Upper lobe of left lung (tissue), 6 donors: ENCODE measurements around the gene C2orf68. TPM values are rescaled to one million over a fixed set of nuclear protein-coding genes. Genes with fewer than 3 reads are reported as not detected.

ENCODE experiments used
- ATAC-seq, 2 donors: fragments of 200-7000 bp; cut with Tn5 transposase; one replicate each; pipeline ENCODE4 v1.9.1; 2022; ENCODE audit warnings: mild to moderate bottlenecking in 2 of 2, moderate library complexity in 2 of 2; ENCODE audit not compliant: low FRiP score in 2 of 2
- DNase-seq, 2 donors: peaks; one replicate each; pipeline ENCODE4 v3.0.0-alpha.2; 2019 to 2020
- H3K27ac ChIP-seq, 4 donors: fragments of 200-600 bp; sonication (generic); one replicate each; pipeline ENCODE4 v1.5.1; 2016 to 2019
- H3K27me3 ChIP-seq, 4 donors: fragments of 200-600 bp; sonication (generic); one replicate each; pipeline ENCODE4 v1.5.1; 2017 to 2019
- H3K36me3 ChIP-seq, 4 donors: fragments of 200-600 bp; sonication (generic); one replicate each; pipeline ENCODE4 v1.5.1; 2016 to 2019
- H3K4me1 ChIP-seq, 4 donors: fragments of 200-600 bp; sonication (generic); one replicate each; pipeline ENCODE4 v1.5.1; 2018 to 2019
- H3K4me3 ChIP-seq, 4 donors: fragments of 200-600 bp; sonication (generic); one replicate each; pipeline ENCODE4 v1.5.1; 2017 to 2019; ENCODE audit warnings: mild to moderate bottlenecking in 2 of 4, moderate library complexity in 1 of 4
- H3K9me3 ChIP-seq, 4 donors: fragments of 200-600 bp; sonication (generic); one replicate each; pipeline ENCODE4 v1.5.1; 2018 to 2019
- EP300 ChIP-seq, 4 donors: sonication (generic); formaldehyde crosslinking; IDR thresholded peaks; one replicate each; pipeline ENCODE4 v1.5.1; 2017; ENCODE audit warnings: antibody characterized with exemption in 4 of 4, control low read depth in 2 of 4
- POLR2A ChIP-seq, 4 donors: fragments of 450-650 bp; IDR thresholded peaks; one replicate each; pipeline ENCODE4 v1.5.1; 2016 to 2017; ENCODE audit warnings: antibody characterized with exemption in 4 of 4, mild to moderate bottlenecking in 2 of 4
- POLR2AphosphoS5 ChIP-seq, 2 donors: sonication (generic); formaldehyde crosslinking; IDR thresholded peaks; one replicate each; pipeline ENCODE4 v1.5.1; 2017; ENCODE audit warnings: antibody characterized with exemption in 2 of 2
- WGBS, 2 donors: methylation state at CpG; one replicate each; pipeline ENCODE4 v1.1.5; 2017 to 2018; 5-methylcytosine and 5-hydroxymethylcytosine counted together
- total RNA-seq, 6 donors: library from RNA; depleted of rRNA in 4 of 6; stranded (reverse); fragments of >200 nt in 4 of 6; gene quantifications; one replicate each; pipeline versions ENCODE4 v1.1.0 to v1.2.1, GENCODE V29; 2016 to 2021
- TF ChIP-seq, protein P1 (sequence below), 6 experiments: fragments of 450-650 bp in 4 of 6; fragments of 200-600 bp in 2 of 6; sonication (generic) in 2 of 6; IDR thresholded peaks; one replicate each; pipeline ENCODE4 v1.5.1; 2016 to 2019; ENCODE audit warnings: antibody characterized with exemption in 6 of 6
- donor health status: DM: no; HTN: no; CAD: no; lungs with moderate emphysema.
- donor health status: DM: no; HTN: yes; CAD: no; lungs with severe emphysema.

C2orf68 gene
- total RNA-seq, 6 donors from 2014 or later, result 24.6 to 46.1 (median 34.0) TPM

DNA sequence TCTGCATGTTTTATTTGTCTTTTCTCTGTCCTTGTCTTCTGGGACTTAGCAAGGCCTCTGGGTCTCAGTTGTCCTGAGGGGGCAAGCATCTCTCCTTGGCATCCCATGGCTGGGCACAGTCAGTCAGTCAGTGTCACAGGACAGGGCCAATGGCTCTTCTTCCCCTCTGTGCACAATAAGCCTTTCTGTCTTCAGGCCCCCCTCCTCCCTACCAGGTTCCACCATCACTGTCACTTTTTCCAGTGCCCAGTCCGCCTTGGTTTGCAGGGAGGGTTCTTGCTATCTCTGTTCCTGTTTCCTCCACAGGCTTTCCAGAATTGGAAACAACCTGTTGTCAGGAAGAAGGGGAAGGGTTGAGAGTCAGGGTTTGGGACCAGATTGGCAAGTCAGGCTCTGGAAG is 29.4 kb downstream of the C2orf68 start:
- TF ChIP-seq, protein P1, sequence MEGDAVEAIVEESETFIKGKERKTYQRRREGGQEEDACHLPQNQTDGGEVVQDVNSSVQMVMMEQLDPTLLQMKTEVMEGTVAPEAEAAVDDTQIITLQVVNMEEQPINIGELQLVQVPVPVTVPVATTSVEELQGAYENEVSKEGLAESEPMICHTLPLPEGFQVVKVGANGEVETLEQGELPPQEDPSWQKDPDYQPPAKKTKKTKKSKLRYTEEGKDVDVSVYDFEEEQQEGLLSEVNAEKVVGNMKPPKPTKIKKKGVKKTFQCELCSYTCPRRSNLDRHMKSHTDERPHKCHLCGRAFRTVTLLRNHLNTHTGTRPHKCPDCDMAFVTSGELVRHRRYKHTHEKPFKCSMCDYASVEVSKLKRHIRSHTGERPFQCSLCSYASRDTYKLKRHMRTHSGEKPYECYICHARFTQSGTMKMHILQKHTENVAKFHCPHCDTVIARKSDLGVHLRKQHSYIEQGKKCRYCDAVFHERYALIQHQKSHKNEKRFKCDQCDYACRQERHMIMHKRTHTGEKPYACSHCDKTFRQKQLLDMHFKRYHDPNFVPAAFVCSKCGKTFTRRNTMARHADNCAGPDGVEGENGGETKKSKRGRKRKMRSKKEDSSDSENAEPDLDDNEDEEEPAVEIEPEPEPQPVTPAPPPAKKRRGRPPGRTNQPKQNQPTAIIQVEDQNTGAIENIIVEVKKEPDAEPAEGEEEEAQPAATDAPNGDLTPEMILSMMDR (IDR thresholded peaks at IDR 0.05), result no peak
- TF ChIP-seq EP300 (IDR thresholded peaks at IDR 0.05) (no peak), POLR2AphosphoS5 (IDR thresholded peaks at IDR 0.05) (no peak), POLR2A (IDR thresholded peaks at IDR 0.05) (no peak)
- WGBS, 2 donors, result 52 to 74% methylated on average over 1 of the region's 1 CpG
- peaks cover 78 to 92% (median 89%) of the 10 kb centered on the region in 4 donors for H3K4me1 ChIP-seq

DNA sequence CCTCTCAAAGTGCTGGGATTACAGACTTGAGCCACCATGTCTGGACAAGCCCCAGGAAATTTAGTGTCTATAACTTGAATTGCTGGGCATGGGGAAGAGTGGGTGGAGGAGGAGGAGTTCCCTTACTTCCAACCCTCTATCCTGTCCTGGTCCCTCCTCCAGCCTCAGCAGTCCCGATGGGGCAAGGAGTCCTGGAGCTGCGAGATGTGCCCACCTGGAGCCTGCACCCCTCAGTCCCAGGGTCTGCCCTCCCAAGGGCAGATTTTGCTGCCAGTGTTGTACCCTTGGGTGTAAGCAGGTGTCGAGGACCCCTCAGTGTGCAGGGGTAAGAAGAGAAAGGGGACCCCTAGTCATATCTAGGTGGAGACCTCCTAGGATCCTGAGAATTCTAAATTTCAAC is 31.7 kb downstream of the C2orf68 start:
- Histone ChIP-seq H3K27me3 (no peaks in the 10 kb centered on the region), H3K4me1 (peaks cover 64 to 89% (median 83%) of the 10 kb centered on the region in 4 donors), H3K27ac (peak overlapping the region; percentile 90 to 97 (median 96)), H3K36me3 (peaks cover 0 to 20% (median 10%) of the 10 kb centered on the region in 4 donors), H3K9me3 (no peaks in the 10 kb centered on the region), H3K4me3 (peak overlapping the region in 1 of 4 donors; percentile 60)
- no peak for DNase-seq
- WGBS, 2 donors, result 71 to 90% methylated on average over 2 to 3 of the region's 3 CpGs
- no peak for ATAC-seq
- TF ChIP-seq, protein P1 (IDR thresholded peaks at IDR 0.05), result no peak
- TF ChIP-seq POLR2A (IDR thresholded peaks at IDR 0.05), result no peak
- TF ChIP-seq EP300 (IDR thresholded peaks at IDR 0.05), result no peak
- no peak for TF ChIP-seq POLR2AphosphoS5 (IDR thresholded peaks at IDR 0.05)

More for the DNA sequence above, 29.4 kb downstream of the C2orf68 start:
- Histone ChIP-seq H3K27ac (peak overlapping the region; percentile 89 to 97 (median 96)), H3K36me3 (peaks cover 0 to 20% (median 10%) of the 10 kb centered on the region in 4 donors), H3K9me3 (no peaks in the 10 kb centered on the region), H3K4me3 (no peak overlapping the region), H3K27me3 (no peaks in the 10 kb centered on the region)
- DNase-seq (no peak), ATAC-seq (no peak)

DNA sequence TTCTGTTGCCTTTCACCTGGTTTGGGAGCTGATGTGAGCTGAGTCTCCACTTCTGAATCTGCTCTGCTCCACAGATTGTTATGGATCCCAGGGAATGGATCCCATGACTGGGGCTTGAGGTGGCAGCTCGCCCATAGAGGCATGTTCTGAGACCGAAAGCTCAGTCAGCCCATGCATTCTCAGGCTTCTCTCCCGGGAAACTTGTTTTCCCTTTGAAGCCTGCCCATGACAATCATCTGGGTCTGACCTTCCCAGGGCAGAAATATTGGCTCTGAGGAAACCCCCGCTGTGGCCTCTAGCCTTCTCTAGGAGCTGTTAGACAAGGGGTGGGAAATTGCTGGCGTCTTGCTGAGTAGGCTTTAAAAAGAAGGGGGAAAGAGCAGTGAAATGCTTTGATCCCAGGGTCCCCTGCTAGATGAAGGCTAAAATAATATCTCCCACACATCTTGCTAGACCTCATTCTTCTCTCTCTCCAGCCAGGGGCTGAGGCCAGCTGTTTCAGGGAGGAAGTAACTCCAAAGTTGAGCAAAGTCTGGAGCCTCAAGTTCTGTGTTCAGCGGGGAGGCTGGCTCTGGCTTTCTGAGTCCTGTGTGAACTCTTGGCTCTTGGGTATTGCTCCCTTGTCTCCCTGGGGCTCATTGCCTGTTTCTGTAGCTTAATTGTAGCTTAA is 32.5 kb downstream of the C2orf68 start:
- Histone ChIP-seq H3K9me3 (no peaks in the 10 kb centered on the region), H3K4me1 (peaks cover 56 to 88% (median 76%) of the 10 kb centered on the region in 4 donors), H3K4me3 (peak overlapping the region in 3 of 4 donors; percentile 49 to 60 (median 60)), H3K27me3 (no peaks in the 10 kb centered on the region), H3K36me3 (peaks cover 0 to 20% (median 10%) of the 10 kb centered on the region in 4 donors), H3K27ac (peak overlapping the region; percentile 90 to 97 (median 96))
- ATAC-seq, result peak in 1 of 2 donors; percentile 36
- peak in 1 of 2 donors; percentile 67 for DNase-seq
- 35% methylated on average over 3 to 6 of the region's 6 CpGs for WGBS, 2 donors
- TF ChIP-seq POLR2A (IDR thresholded peaks at IDR 0.05) (no peak), EP300 (IDR thresholded peaks at IDR 0.05) (no peak), POLR2AphosphoS5 (IDR thresholded peaks at IDR 0.05) (no peak)
- TF ChIP-seq, protein P1 (IDR thresholded peaks at IDR 0.05), result no peak

DNA sequence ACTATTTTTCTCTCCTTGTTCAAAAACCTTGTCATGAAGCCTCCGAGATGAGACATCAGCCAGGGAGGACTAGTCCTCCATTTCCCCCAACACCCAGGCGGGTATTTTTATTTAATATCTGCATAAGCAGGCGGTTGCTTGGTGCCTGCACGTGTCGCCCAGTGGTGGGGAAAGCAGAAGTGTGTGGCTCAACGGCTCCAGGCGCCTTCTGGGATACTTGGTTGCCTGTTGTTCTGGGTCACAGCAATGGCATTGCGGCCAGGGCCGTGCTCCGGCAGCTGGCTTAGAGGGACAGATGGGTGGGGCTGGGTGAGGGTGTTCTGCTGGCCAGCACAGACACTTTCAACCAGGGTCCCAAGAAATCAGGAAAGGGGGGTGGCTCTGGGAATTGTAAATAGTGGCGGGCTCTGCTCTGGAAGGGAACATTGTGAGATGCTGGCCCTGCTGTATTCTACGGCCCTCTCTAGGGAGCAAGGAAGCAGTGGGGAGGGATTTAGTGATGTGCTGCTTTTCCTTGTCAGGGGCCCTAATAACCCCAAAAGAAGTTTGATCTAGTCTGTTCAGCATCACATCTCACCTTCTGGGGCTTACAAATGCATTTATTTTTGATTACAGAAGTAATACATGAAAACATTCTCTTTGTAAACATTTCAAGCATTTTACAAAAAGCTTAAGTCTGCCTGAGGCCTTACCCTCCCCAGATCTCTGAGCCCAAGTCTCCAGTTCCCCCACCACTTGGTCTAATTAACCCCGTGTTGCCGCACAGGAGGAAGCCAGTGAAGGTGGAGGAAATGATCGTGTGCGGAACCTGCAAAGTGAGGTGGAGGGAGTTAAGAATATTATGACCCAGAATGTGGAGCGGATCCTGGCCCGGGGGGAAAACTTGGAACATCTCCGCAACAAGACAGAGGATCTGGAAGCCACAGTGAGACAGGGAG is 33.4 kb downstream of the C2orf68 start:
- peak; percentile 81 to 84 for ATAC-seq
- peak in 1 of 4 donors; percentile 17 for TF ChIP-seq EP300 (IDR thresholded peaks at IDR 0.05)
- TF ChIP-seq, protein P1 (IDR thresholded peaks at IDR 0.05), result no peak
- peak in 2 of 4 donors; percentile 32 to 70 for TF ChIP-seq POLR2A (IDR thresholded peaks at IDR 0.05)
- TF ChIP-seq POLR2AphosphoS5 (IDR thresholded peaks at IDR 0.05), result peak; percentile 63 to 77
- peaks cover 48 to 81% (median 68%) of the 10 kb centered on the region in 4 donors for H3K4me1 ChIP-seq

More for the DNA sequence above, 33.4 kb downstream of the C2orf68 start:
- DNase-seq, result peak; percentile 79 to 85
- 11 to 24% methylated on average over 14 to 19 of the region's 19 CpGs for WGBS, 2 donors
- Histone ChIP-seq H3K9me3 (no peaks in the 10 kb centered on the region), H3K27ac (peak overlapping the region; percentile 90 to 97 (median 96)), H3K4me3 (peak overlapping the region; percentile 5 to 60 (median 54)), H3K36me3 (peaks cover 0 to 20% (median 10%) of the 10 kb centered on the region in 4 donors), H3K27me3 (no peaks in the 10 kb centered on the region)
